Astrocyte (in vitro differentiated cells and primary cell): Measurements from ENCODE around the gene TEDC1. TPM values are rescaled to one million over a fixed set of nuclear protein-coding genes. Genes with fewer than 3 reads are reported as not detected.

Experiments used
- DNase-seq: peaks from one replicate; pipeline ENCODE4 v3.0.0-alpha.2; 2010; ENCODE audit warnings: low read depth
- FAIRE-seq: peaks from 2 replicates; lab custom pipeline; 2011; peaks lifted over from hg19 to GRCh38; lab: Jason Lieb, UNC
- H2AFZ ChIP-seq: 2 replicates; pipeline ENCODE4 v1.6.0; 2012; ENCODE audit warnings: low read depth, low read length, inconsistent platforms
- H3K27ac ChIP-seq: 2 replicates; pipeline ENCODE4 v1.5.1; 2011; ENCODE audit warnings: low read depth, low read length, inconsistent platforms
- H3K27me3 ChIP-seq: 2 replicates; pipeline ENCODE4 v1.6.0; 2011; ENCODE audit warnings: low read length, inconsistent platforms; ENCODE audit not compliant: insufficient read depth
- H3K36me3 ChIP-seq: 2 replicates; pipeline ENCODE4 v1.5.1; 2011; ENCODE audit warnings: low read length, inconsistent platforms; ENCODE audit not compliant: insufficient read depth
- H3K4me1 ChIP-seq: 2 replicates; pipeline ENCODE4 v1.5.1; 2011; ENCODE audit warnings: low read length, inconsistent platforms; ENCODE audit not compliant: insufficient read depth
- H3K4me2 ChIP-seq: 2 replicates; pipeline ENCODE4 v1.6.0; 2012; ENCODE audit warnings: low read length, inconsistent platforms
- H3K4me3 ChIP-seq: 2 replicates; pipeline ENCODE4 v1.5.1; 2011; ENCODE audit warnings: low read depth, mild to moderate bottlenecking, low read length, inconsistent platforms; ENCODE audit not compliant: insufficient read depth
- H3K79me2 ChIP-seq: 2 replicates; pipeline ENCODE4 v1.6.0; 2012; ENCODE audit warnings: mild to moderate bottlenecking, low read length, inconsistent platforms; ENCODE audit not compliant: insufficient read depth
- H3K9ac ChIP-seq: 2 replicates; pipeline ENCODE4 v1.6.0; 2012; ENCODE audit warnings: mild to moderate bottlenecking, low read length, inconsistent platforms
- H3K9me3 ChIP-seq: 2 replicates; pipeline ENCODE4 v1.5.1; 2012; ENCODE audit warnings: low read depth, mild to moderate bottlenecking, low read length, inconsistent platforms; ENCODE audit not compliant: insufficient read depth
- H4K20me1 ChIP-seq: 2 replicates; pipeline ENCODE4 v1.6.0; 2012; ENCODE audit warnings: low read length, inconsistent platforms; ENCODE audit not compliant: insufficient read depth
- H3K27ac Mint-ChIP-seq: one replicate; pipeline ENCODE4 v1.8.0; 2021; ENCODE audit warnings: mild to moderate bottlenecking, mixed read lengths; ENCODE audit not compliant: unreplicated experiment
- H3K27me3 Mint-ChIP-seq: one replicate; pipeline ENCODE4 v1.8.0; 2021; ENCODE audit warnings: low read depth, mixed read lengths; ENCODE audit not compliant: unreplicated experiment
- H3K36me3 Mint-ChIP-seq: one replicate; pipeline ENCODE4 v1.8.0; 2021; ENCODE audit warnings: low read depth, mixed read lengths; ENCODE audit not compliant: unreplicated experiment
- H3K4me1 Mint-ChIP-seq: one replicate; pipeline ENCODE4 v1.8.0; 2021; ENCODE audit warnings: low read depth, mixed read lengths; ENCODE audit not compliant: unreplicated experiment
- H3K4me3 Mint-ChIP-seq: one replicate; pipeline ENCODE4 v1.8.0; 2021; ENCODE audit warnings: mild to moderate bottlenecking, moderate library complexity, mixed read lengths; ENCODE audit not compliant: unreplicated experiment
- H3K9me3 Mint-ChIP-seq: one replicate; pipeline ENCODE4 v1.8.0; 2021; ENCODE audit warnings: mild to moderate bottlenecking, mixed read lengths; ENCODE audit not compliant: unreplicated experiment
- CTCF ChIP-seq: IDR thresholded peaks from 2 replicates; pipeline ENCODE4 v1.5.1; 2011; ENCODE audit warnings: low read depth, mild to moderate bottlenecking, inconsistent platforms, low read length, moderate library complexity; ENCODE audit not compliant: insufficient read depth
- EZH2 ChIP-seq: IDR thresholded peaks from 2 replicates; pipeline ENCODE4 v1.6.1; 2012; ENCODE audit warnings: mild to moderate bottlenecking, low read length, inconsistent platforms; ENCODE audit not compliant: insufficient read depth
- total RNA-seq: library from RNA; stranded (reverse); gene quantifications from 2 replicates; pipeline ENCODE4 v1.2.1, GENCODE V29; 2021

The TEDC1 gene
- total RNA-seq, 1 donor from 2014 or later: 5.5 TPM

DNA sequence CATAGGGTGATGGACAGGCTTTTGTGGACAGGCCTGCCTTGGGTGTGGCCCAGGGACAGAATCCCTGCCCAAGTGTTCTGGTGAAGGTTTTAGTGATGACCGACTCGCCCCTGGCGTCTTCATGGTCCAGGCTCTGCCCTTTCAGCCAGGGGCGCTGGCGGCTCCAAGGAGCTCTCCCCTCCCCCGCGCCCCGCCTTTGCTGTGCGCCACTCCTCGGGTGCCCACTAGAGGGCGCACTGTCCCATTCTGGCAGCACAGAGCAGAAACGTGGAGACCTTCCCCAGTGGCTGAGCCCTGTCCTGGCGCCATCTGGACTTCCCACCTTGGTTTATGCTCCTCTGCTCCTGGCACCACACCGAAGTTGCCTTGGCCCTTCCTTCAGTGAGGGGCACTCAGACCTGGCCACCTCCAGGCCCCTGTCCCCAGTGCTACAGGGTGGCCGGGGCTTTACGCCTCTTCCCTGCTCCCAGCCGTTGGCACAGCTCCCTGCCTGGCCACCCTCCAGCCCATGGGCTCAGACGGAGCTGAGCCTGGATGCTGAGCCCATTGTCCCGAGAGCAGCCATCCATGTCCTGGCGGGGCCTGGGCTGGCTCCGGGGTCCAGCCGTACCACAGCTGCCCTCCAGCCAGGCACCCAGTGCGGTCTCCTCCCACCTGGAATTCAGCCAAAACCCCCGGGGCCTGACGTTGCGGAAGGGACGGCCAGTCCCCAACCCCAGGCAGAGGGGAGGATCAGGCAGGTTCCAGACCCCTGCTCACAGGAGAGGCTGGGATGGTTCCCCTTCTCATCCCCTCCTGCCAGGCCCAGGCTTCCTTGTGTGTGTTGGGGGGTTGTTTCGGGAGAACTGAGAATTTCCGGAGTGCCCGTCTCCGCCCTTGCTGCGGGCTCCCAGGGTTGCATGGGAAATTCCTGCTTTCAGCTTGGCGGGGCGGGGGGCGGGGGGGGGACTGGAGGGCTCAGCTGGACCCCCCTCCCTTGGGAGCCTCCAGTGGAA lies 9.9 kb upstream of the TEDC1 start:
- Histone ChIP-seq H3K27ac (peak overlapping the region; percentile 99), H2AFZ (peak overlapping the region; percentile 44), H4K20me1 (peaks cover 11% of the 10 kb centered on the region), H3K4me2 (peak overlapping the region; percentile 90), H3K4me3 (peak overlapping the region; percentile 45), H3K79me2 (peaks cover 14% of the 10 kb centered on the region), H3K36me3 (no peaks in the 10 kb centered on the region), H3K9me3 (no peaks in the 10 kb centered on the region), H3K9ac (peak overlapping the region; percentile 97), H3K4me1 (peaks cover 33% of the 10 kb centered on the region), H3K27me3 (no peaks in the 10 kb centered on the region)
- peaks cover 3% of the 10 kb centered on the region for H3K36me3 Mint-ChIP-seq
- H3K4me3 Mint-ChIP-seq: no peak overlapping the region
- FAIRE-seq: no peak
- peaks cover 6% of the 10 kb centered on the region for H3K27me3 Mint-ChIP-seq
- H3K27ac Mint-ChIP-seq: peak overlapping the region; percentile 85
- H3K4me1 Mint-ChIP-seq: peaks cover 16% of the 10 kb centered on the region
- TF ChIP-seq CTCF: peak; percentile 88
- TF ChIP-seq EZH2: no peak
- H3K9me3 Mint-ChIP-seq: no peaks in the 10 kb centered on the region
- DNase-seq: peak; percentile 62

DNA sequence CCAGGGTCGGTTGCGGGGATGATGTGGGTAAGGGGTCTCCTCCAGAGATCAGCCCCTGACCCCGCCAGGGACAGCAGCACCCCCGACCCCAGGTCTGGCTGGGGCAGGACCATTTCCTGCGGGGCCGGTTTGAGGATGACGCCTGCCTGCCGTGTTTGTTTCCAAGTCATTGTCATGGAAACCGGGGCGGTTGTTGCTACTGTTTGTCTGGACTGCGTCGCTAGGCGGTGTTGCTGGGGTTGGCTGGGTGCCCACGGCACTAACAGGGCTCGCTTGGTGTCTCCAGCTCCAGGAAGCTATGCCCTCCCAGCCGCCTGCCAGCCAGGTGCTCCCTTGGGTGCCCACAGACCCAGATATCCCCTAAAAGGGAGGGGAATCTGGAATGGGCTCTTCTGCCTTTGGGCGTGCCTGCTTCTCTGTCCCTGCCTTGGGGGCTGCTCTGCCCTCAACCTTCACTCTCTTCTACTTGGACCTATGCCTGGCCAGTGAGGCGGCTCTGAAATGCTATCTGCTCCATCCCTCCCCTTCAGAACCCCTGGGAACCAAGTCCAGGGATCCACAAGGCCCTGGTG lies 9.1 kb upstream of the TEDC1 start:
- Histone ChIP-seq H3K9ac (peak overlapping the region; percentile 97), H3K4me3 (no peak overlapping the region), H2AFZ (no peak overlapping the region), H4K20me1 (peaks cover 5% of the 10 kb centered on the region), H3K9me3 (no peaks in the 10 kb centered on the region), H3K27ac (peak overlapping the region; percentile 99), H3K27me3 (peaks cover 6% of the 10 kb centered on the region), H3K79me2 (peaks cover 5% of the 10 kb centered on the region), H3K4me1 (peaks cover 26% of the 10 kb centered on the region), H3K4me2 (peak overlapping the region; percentile 90), H3K36me3 (no peaks in the 10 kb centered on the region)
- peak overlapping the region; percentile 99 for H3K27ac Mint-ChIP-seq
- DNase-seq (peak; percentile 88), FAIRE-seq (peak; percentile 86)
- H3K27me3 Mint-ChIP-seq: peaks cover 6% of the 10 kb centered on the region
- peak overlapping the region; percentile 64 for H3K4me3 Mint-ChIP-seq
- TF ChIP-seq CTCF: no peak
- no peak for TF ChIP-seq EZH2
- H3K36me3 Mint-ChIP-seq: peaks cover 3% of the 10 kb centered on the region
- peaks cover 16% of the 10 kb centered on the region for H3K4me1 Mint-ChIP-seq
- H3K9me3 Mint-ChIP-seq: no peaks in the 10 kb centered on the region
